ENCODE measurements around the gene RNF126.
"Not testable (repeated sequence)": the region's sequence is repeated elsewhere in the genome, so short reads cannot be mapped to it uniquely, and the experiment has no call there.

Gene RNF126

GRCh38 chr19:632579-633067, 30.4 kb downstream of the RNF126 start:
- DNase-seq (ENCODE audit: extremely low read depth in 1 of 2, low read depth in 1 of 2), result peak; percentile 34 to 51

- DNase-seq (ENCODE audit: extremely low read depth in 1 of 2, low read depth in 1 of 2), result no peak
Observed at GRCh38 chr19:629961-630714, 32.9 kb downstream of the RNF126 start.

- not testable (repeated sequence) for DNase-seq (ENCODE audit: extremely low read depth in 1 of 2, low read depth in 1 of 2)
Observed at GRCh38 chr19:629515-629914, 33.5 kb downstream of the RNF126 start.

- no peak for DNase-seq (ENCODE audit: extremely low read depth in 1 of 2, low read depth in 1 of 2)
Observed at GRCh38 chr19:628168-628567, 34.8 kb downstream of the RNF126 start.

- not testable (repeated sequence) for DNase-seq (ENCODE audit: extremely low read depth in 1 of 2, low read depth in 1 of 2)
Observed at GRCh38 chr19:626566-626965, 36.4 kb downstream of the RNF126 start.

- no peak for DNase-seq (ENCODE audit: extremely low read depth in 1 of 2, low read depth in 1 of 2)
Observed at GRCh38 chr19:625257-625656, 37.8 kb downstream of the RNF126 start.

- DNase-seq (ENCODE audit: extremely low read depth in 1 of 2, low read depth in 1 of 2), result no peak
Observed at GRCh38 chr19:624433-625109, 38.4 kb downstream of the RNF126 start.

- DNase-seq (ENCODE audit: extremely low read depth in 1 of 2, low read depth in 1 of 2), result no peak
Observed at GRCh38 chr19:623974-624373, 39.0 kb downstream of the RNF126 start.

- DNase-seq (ENCODE audit: extremely low read depth in 1 of 2, low read depth in 1 of 2), result no peak
Observed at GRCh38 chr19:623175-623916, 39.7 kb downstream of the RNF126 start.

- no peak for DNase-seq (ENCODE audit: extremely low read depth in 1 of 2, low read depth in 1 of 2)
Observed at GRCh38 chr19:622666-623065, 40.3 kb downstream of the RNF126 start.

GRCh38 chr19:621819-622218, 41.2 kb downstream of the RNF126 start:
- DNase-seq (ENCODE audit: extremely low read depth in 1 of 2, low read depth in 1 of 2), result no peak

GRCh38 chr19:621191-621590, 41.8 kb downstream of the RNF126 start:
- DNase-seq (ENCODE audit: extremely low read depth in 1 of 2, low read depth in 1 of 2), result not testable (repeated sequence)

- no peak for DNase-seq (ENCODE audit: extremely low read depth in 1 of 2, low read depth in 1 of 2)
Observed at GRCh38 chr19:620166-620862, 42.7 kb downstream of the RNF126 start.

GRCh38 chr19:619286-620002, 43.6 kb downstream of the RNF126 start:
- no peak for DNase-seq (ENCODE audit: extremely low read depth in 1 of 2, low read depth in 1 of 2)

- DNase-seq (ENCODE audit: extremely low read depth in 1 of 2, low read depth in 1 of 2), result no peak
Observed at GRCh38 chr19:618674-619285, 44.2 kb downstream of the RNF126 start.

GRCh38 chr19:618247-618619, 44.8 kb downstream of the RNF126 start:
- no peak for DNase-seq (ENCODE audit: extremely low read depth in 1 of 2, low read depth in 1 of 2)

GRCh38 chr19:617551-618246, 45.3 kb downstream of the RNF126 start:
- no peak for DNase-seq (ENCODE audit: extremely low read depth in 1 of 2, low read depth in 1 of 2)

GRCh38 chr19:616747-617526, 46.1 kb downstream of the RNF126 start:
- no peak for DNase-seq (ENCODE audit: extremely low read depth in 1 of 2, low read depth in 1 of 2)

All from stimulated activated CD8-positive, alpha-beta memory T cell treated with anti-CD3 and anti-CD28 coated beads, Interleukin-7, amount 100 ng/mL, for 48 hours (primary cell).